Measurements from ENCODE around the gene GINS3.
"Not testable (repeated sequence)": the region's sequence is repeated elsewhere in the genome, so short reads cannot be mapped to it uniquely, and the experiment has no call there.

The GINS3 gene

DNA sequence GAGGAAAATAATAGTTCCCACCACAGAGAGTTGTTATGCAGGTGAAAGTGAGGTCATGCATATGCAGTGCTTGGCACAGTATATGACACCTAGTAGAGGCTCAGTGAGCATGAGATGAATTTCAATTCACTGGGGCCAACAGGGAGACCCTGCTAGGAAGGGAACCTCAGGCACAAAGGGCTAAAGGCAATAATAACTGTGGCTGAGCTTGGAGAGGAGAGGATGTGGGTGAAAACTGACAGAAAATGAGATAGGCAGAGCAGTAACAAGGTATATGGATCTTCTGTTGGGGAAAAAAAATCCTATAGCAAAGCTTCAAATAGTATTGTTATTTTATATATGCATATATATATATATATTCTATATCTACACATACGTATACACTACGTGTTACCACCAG lies 25.0 kb upstream of the GINS3 start:
- no peak for DNase-seq (ENCODE audit: low read depth in 1 of 2, low spot score in 1 of 2)
- TF ChIP-seq JUND (IDR thresholded peaks at IDR 0.05; ENCODE audit: low read depth), result no peak
- in situ Hi-C loops (cut with HindIII; ENCODE audit: low pct_unique_long_range_greater_than_20kb, low sequenced_read_pairs), result no loop called here

DNA sequence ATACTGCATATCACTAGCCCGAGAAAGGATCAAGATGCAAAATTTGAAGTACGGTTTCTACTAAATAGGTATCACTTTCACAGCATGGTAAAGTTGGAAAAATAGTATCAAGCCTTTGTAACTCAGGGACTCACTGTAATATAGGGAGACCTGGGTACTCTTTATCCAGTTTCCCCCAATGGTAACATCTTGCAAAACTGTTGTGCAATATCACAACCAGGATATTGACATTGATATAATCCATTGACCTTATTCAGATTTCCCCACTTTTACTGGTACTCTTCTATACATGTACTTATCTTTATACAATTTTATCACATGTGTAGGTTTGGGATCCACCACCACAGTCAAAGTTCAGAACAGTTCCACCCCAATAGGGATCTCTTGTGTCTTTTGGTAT lies 20.4 kb upstream of the GINS3 start:
- TF ChIP-seq JUND (IDR thresholded peaks at IDR 0.05; ENCODE audit: low read depth), result no peak
- in situ Hi-C loops (cut with HindIII; ENCODE audit: low pct_unique_long_range_greater_than_20kb, low sequenced_read_pairs), result no loop called here
- DNase-seq (ENCODE audit: low read depth in 1 of 2, low spot score in 1 of 2), result no peak

- no peak for DNase-seq (ENCODE audit: low read depth in 1 of 2, low spot score in 1 of 2)
- in situ Hi-C loops (cut with HindIII; ENCODE audit: low pct_unique_long_range_greater_than_20kb, low sequenced_read_pairs), result no loop called here
- TF ChIP-seq JUND (IDR thresholded peaks at IDR 0.05; ENCODE audit: low read depth), result no peak
Measured at GRCh38 chr16:58375386-58375785, 16.9 kb upstream of the GINS3 start.

- no peak for TF ChIP-seq JUND (IDR thresholded peaks at IDR 0.05; ENCODE audit: low read depth)
- DNase-seq (ENCODE audit: low read depth in 1 of 2, low spot score in 1 of 2), result no peak
- in situ Hi-C loops (cut with HindIII; ENCODE audit: low pct_unique_long_range_greater_than_20kb, low sequenced_read_pairs), result no loop called here
Measured at GRCh38 chr16:58377932-58378331, 14.3 kb upstream of the GINS3 start.

DNA sequence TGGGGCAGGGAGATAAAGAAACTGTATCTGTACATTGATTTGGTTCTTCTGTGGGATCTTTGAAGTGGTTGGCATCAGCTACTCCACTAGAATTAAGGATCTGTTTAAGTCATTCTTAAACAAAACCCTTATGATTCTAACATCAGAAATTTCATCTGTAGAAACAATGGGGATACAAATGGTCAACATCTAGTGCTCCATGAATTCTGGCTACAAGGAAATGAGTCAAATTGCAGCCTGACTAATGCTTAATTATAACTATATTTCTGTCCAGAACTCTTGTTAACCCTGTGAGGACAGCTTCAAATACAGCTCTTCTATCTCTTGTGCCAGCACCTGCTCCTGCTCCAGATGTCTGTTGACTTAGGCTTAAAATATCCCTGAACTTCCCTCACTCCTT lies 13.9 kb upstream of the GINS3 start:
- no peak for DNase-seq (ENCODE audit: low read depth in 1 of 2, low spot score in 1 of 2)
- in situ Hi-C loops (cut with HindIII; ENCODE audit: low pct_unique_long_range_greater_than_20kb, low sequenced_read_pairs), result no loop called here
- no peak for TF ChIP-seq JUND (IDR thresholded peaks at IDR 0.05; ENCODE audit: low read depth)

DNA sequence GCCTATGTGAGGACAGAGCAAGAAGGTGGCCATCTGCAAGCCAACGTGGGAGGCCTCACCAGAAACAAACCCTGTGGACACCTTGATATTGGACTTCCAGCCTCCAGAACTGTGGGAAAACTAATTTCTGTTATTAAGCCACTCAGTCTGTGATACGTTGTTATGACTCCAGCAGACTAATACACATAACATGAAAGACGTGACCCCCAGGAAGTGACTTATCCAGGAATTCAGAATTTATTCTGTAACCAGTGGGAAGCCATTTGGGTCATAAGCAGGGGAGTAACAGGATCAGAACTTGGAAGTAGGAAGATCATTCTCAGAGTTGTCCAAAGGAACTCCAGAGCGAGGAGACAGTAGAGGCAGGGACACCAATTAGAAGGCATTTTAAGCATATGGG lies 12.5 kb upstream of the GINS3 start:
- TF ChIP-seq JUND (IDR thresholded peaks at IDR 0.05; ENCODE audit: low read depth), result no peak
- in situ Hi-C loops (cut with HindIII; ENCODE audit: low pct_unique_long_range_greater_than_20kb, low sequenced_read_pairs), result no loop called here
- no peak for DNase-seq (ENCODE audit: low read depth in 1 of 2, low spot score in 1 of 2)

DNA sequence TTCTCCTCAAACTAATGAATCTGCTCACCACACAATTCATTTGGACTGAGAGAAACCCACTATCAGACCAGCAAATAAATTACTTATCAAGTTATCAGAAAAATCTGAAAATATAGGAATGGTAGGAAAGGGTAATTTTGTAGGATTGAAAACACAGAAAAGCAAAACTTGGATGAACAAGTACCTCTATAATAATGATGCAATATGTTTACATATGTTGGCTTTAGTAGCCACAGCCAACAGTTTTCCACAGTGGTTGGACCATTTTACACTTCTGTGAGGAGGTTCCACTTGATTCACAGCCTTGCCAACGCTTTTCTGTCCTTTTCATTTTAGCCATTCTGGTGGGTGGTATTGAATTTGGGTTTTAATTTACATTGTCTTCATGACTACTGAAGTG lies 10.6 kb upstream of the GINS3 start:
- DNase-seq (ENCODE audit: low read depth in 1 of 2, low spot score in 1 of 2), result no peak
- TF ChIP-seq JUND (IDR thresholded peaks at IDR 0.05; ENCODE audit: low read depth), result no peak
- in situ Hi-C loops (cut with HindIII; ENCODE audit: low pct_unique_long_range_greater_than_20kb, low sequenced_read_pairs), result no loop called here

DNA sequence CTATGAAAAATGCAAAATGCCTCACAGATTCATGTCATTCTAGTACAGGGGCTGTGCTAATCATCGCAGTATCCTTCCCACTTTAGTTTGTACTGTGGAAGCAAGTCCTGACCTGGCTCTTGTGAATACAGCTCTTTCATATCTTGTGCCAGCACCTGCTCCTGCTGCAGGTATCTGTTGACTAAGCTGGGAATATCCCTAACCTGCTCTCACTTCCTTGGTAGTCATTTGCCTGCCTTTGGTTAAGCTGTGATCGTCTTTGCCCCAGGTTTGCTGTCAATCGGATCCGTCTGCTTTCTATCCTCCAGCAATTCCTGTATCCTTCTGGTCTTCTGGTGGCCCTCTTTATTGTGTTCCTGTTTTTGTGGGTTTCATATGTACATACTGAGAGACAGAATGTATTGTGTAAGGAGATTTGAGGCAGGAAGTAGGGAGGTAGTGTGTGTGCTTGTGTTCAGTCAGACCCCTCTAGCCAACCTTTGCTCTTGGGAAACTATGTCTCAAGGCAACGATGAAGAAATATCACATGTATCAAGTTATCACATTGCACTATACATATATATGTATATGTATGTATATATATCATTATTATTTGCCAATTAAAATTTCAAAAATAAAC lies 7.7 kb upstream of the GINS3 start:
- no peak for TF ChIP-seq JUND (IDR thresholded peaks at IDR 0.05; ENCODE audit: low read depth)
- in situ Hi-C loops (cut with HindIII; ENCODE audit: low pct_unique_long_range_greater_than_20kb, low sequenced_read_pairs), result no loop called here
- peak in 1 of 2 experiments; percentile 7 for DNase-seq (ENCODE audit: low read depth in 1 of 2, low spot score in 1 of 2)

GRCh38 chr16:58385218-58385773 lies 7.0 kb upstream of the GINS3 start:
- TF ChIP-seq JUND (IDR thresholded peaks at IDR 0.05; ENCODE audit: low read depth), result no peak
- DNase-seq (ENCODE audit: low read depth in 1 of 2, low spot score in 1 of 2), result no peak
- in situ Hi-C loops (cut with HindIII; ENCODE audit: low pct_unique_long_range_greater_than_20kb, low sequenced_read_pairs), result no loop called here

DNA sequence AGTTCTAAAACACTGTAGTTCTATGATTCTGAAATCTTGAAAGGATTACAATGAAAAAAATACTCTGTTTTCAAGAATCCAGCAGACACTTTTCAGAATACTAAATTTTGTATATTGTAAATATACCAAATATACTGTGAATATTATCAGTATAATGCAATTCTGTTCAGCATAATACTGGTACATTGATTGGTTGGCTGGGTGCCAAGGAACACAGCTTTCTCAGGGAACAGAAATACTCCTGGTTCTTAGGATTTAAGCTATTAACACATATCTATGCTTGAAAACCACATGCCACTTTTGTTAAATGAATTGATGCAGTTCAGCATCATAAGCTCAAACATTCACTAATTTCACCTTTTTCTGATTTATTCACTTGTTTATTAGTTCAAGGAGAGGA lies 2.5 kb upstream of the GINS3 start:
- in situ Hi-C loops (cut with HindIII; ENCODE audit: low pct_unique_long_range_greater_than_20kb, low sequenced_read_pairs), result no loop called here
- no peak for DNase-seq (ENCODE audit: low read depth in 1 of 2, low spot score in 1 of 2)

GRCh38 chr16:58393138-58393504 lies 850 bp downstream of the GINS3 start:
- peak in 1 of 2 experiments; percentile 17 for DNase-seq (ENCODE audit: low read depth in 1 of 2, low spot score in 1 of 2)
- in situ Hi-C loops (cut with HindIII; ENCODE audit: low pct_unique_long_range_greater_than_20kb, low sequenced_read_pairs), result no loop called here
- TF ChIP-seq JUND (IDR thresholded peaks at IDR 0.05; ENCODE audit: low read depth), result no peak

More for the DNA sequence above, 2.5 kb upstream of the GINS3 start:
- TF ChIP-seq JUND (IDR thresholded peaks at IDR 0.05; ENCODE audit: low read depth), result no peak

GRCh38 chr16:58396897-58397296 lies 4.6 kb downstream of the GINS3 start:
- in situ Hi-C loops (cut with HindIII; ENCODE audit: low pct_unique_long_range_greater_than_20kb, low sequenced_read_pairs); DNase-seq (ENCODE audit: low read depth in 1 of 2, low spot score in 1 of 2): not testable (repeated sequence)

GRCh38 chr16:58399718-58400633 lies 7.7 kb downstream of the GINS3 start:
- in situ Hi-C loops (cut with HindIII; ENCODE audit: low pct_unique_long_range_greater_than_20kb, low sequenced_read_pairs), result no loop called here
- TF ChIP-seq JUND (IDR thresholded peaks at IDR 0.05; ENCODE audit: low read depth), result no peak
- DNase-seq (ENCODE audit: low read depth in 1 of 2, low spot score in 1 of 2), result no peak

DNA sequence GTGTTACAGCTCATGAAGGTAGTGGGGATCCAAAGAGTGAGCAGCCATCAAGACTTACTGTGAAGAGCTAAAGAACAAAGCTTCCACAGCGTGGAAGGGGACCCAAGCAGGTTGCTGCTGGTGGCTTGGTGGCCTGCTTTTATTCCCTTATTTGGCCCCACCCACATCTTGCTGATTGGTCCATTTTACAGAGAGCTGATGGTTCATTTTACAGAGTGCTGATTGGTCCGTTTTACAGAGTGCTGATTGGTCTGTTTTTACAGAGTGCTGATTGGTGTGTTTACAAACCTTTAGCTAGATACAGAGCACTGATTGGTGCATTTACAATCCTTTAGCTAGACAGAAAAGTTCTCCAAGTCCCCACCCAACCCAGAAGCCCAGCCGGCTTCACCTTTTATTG lies 9.0 kb downstream of the GINS3 start:
- DNase-seq (ENCODE audit: low read depth in 1 of 2, low spot score in 1 of 2); in situ Hi-C loops (cut with HindIII; ENCODE audit: low pct_unique_long_range_greater_than_20kb, low sequenced_read_pairs): not testable (repeated sequence)

All from T47D (cell line).